GM18951 (cell line): ENCODE results near the gene HSPG2.
"Not testable (repeated sequence)": the region's sequence is repeated elsewhere in the genome, so short reads cannot be mapped to it uniquely, and the experiment has no call there.

Experiments
- POLR2A ChIP-seq: IDR thresholded peaks from 4 replicates; pipeline ENCODE4 v1.6.1; 2011; ENCODE audit warnings: mild to moderate bottlenecking; ENCODE audit not compliant: insufficient read length, insufficient read depth; ENCODE audit errors: extremely low read depth
- in situ Hi-C: fragments of 300-500 bp; cut with MboI; formaldehyde crosslinking; loops from one replicate; pipeline ENCODE4 v1.12.0; 2022; ENCODE audit warnings: low sequenced_read_pairs, mixed read lengths, inconsistent platforms; ENCODE audit not compliant: unreplicated experiment

Gene HSPG2

GRCh38 chr1:21916447-21917238, 20.5 kb downstream of the HSPG2 start:
- no peak for TF ChIP-seq POLR2A
- in situ Hi-C loops: no loop called here

GRCh38 chr1:21914880-21915640, 22.1 kb downstream of the HSPG2 start:
- no peak for TF ChIP-seq POLR2A
- in situ Hi-C loops: no loop called here

- no peak for TF ChIP-seq POLR2A
- in situ Hi-C loops: no loop called here
These were observed 22.7 kb downstream of the HSPG2 start for GRCh38 chr1:21914450-21914849.

GRCh38 chr1:21913763-21914162, 23.3 kb downstream of the HSPG2 start:
- TF ChIP-seq POLR2A: no peak
- in situ Hi-C loops: no loop called here

- in situ Hi-C loops: no loop called here
- no peak for TF ChIP-seq POLR2A
These were observed 23.9 kb downstream of the HSPG2 start for GRCh38 chr1:21913258-21913657.

GRCh38 chr1:21912038-21912758, 24.9 kb downstream of the HSPG2 start:
- TF ChIP-seq POLR2A: no peak
- in situ Hi-C loops: no loop called here

- in situ Hi-C loops: no loop called here
- TF ChIP-seq POLR2A: no peak
These were observed 25.7 kb downstream of the HSPG2 start for GRCh38 chr1:21911205-21912001.

- in situ Hi-C loops: no loop called here
- no peak for TF ChIP-seq POLR2A
These were observed 26.4 kb downstream of the HSPG2 start for GRCh38 chr1:21910558-21911204.

GRCh38 chr1:21909787-21910503, 27.2 kb downstream of the HSPG2 start:
- in situ Hi-C loops: no loop called here
- no peak for TF ChIP-seq POLR2A

- TF ChIP-seq POLR2A: no peak
- in situ Hi-C loops: no loop called here
These were observed 27.8 kb downstream of the HSPG2 start for GRCh38 chr1:21909286-21909759.

GRCh38 chr1:21907737-21908534, 29.2 kb downstream of the HSPG2 start:
- in situ Hi-C loops: not testable (repeated sequence)
